HCT116 (cell line): ENCODE results near the gene TST. TPM values are rescaled to one million over a fixed set of nuclear protein-coding genes. Genes with fewer than 3 reads are reported as not detected.

Experiments used
- ATAC-seq: fragments of 200-7000 bp; cut with Tn5 transposase; 2 replicates; pipeline ENCODE4 v1.9.1; 2020; ENCODE audit warnings: mild to moderate bottlenecking, moderate library complexity
- BruUV-seq: library from RNA; stranded (reverse); fragments of 400-500 nt; replicated peaks from 2 replicates; lab custom pipeline; 2021; lab: Mats Ljungman, UMichigan
- CTCF ChIA-PET: fragments of 300-600 bp; sonication (Branson Sonifier 250); formaldehyde crosslinking; loops from one replicate; lab custom pipeline; 2021; ENCODE audit warnings: antibody characterized with exemption; lab: Charles Lee
- POLR2A ChIA-PET: fragments of 300-600, 350-600 bp; sonication (Branson Sonifier 250); formaldehyde crosslinking; loops from one replicate; lab custom pipeline; 2021; ENCODE audit warnings: antibody characterized with exemption; lab: Charles Lee
- RAD21 ChIA-PET, 2 experiments: fragments of 300-600 bp; sonication (Branson Sonifier 250); formaldehyde crosslinking; loops; one replicate each; lab custom pipeline; 2023; ENCODE audit warnings: low total read pairs in 2 of 2; ENCODE audit not compliant: uncharacterized antibody in 2 of 2, unreplicated experiment in 2 of 2, low non-redundant PET in 1 of 2; lab: Charles Lee
- DNase-seq: peaks from one replicate; pipeline ENCODE4 v3.0.0-alpha.2; 2010; ENCODE audit warnings: low read depth, low spot score
- H2AFZ ChIP-seq: fragments of 200-600 bp; shearing (Covaris generic), sonication (generic); 2 replicates; pipeline ENCODE4 v1.6.1; 2017; ENCODE audit warnings: low read depth, mixed run types, mixed read lengths, antibody characterized with exemption, low read length; ENCODE audit not compliant: poor library complexity, severe bottlenecking
- H3K27ac ChIP-seq: 2 replicates; pipeline ENCODE4 v1.5.1; 2012; ENCODE audit warnings: low read depth, low read length
- H3K27me3 ChIP-seq: fragments of 200-600 bp; sonication (generic); 2 replicates; pipeline ENCODE4 v1.6.1; 2016; ENCODE audit warnings: mixed run types, low read length, mixed read lengths; ENCODE audit not compliant: insufficient read depth
- H3K36me3 ChIP-seq, 2 experiments: fragments of 200-500 bp in 1 of 2; fragments of 200-600 bp in 1 of 2; sonication (Bioruptor generic) in 1 of 2; sonication (generic) in 1 of 2; 2 replicates each; pipeline versions ENCODE4 v1.5.1 to v1.6.1; 2014 to 2016; ENCODE audit warnings: low read length in 2 of 2, inconsistent platforms in 1 of 2, mixed read lengths in 1 of 2, mixed run types in 1 of 2; ENCODE audit not compliant: insufficient read depth in 2 of 2, control insufficient read depth in 1 of 2
- H3K4me1 ChIP-seq, 2 experiments: fragments of 200-600 bp in 1 of 2; sonication (generic) in 1 of 2; 2 replicates each; pipeline versions ENCODE4 v1.5.1 to v1.6.1; 2012 to 2017; ENCODE audit warnings: low read length in 2 of 2, inconsistent platforms in 1 of 2, mild to moderate bottlenecking in 1 of 2, mixed read lengths in 1 of 2, mixed run types in 1 of 2, moderate library complexity in 1 of 2; ENCODE audit not compliant: insufficient read depth in 2 of 2, control insufficient read depth in 1 of 2
- H3K4me2 ChIP-seq: fragments of 200-600 bp; sonication (generic); 2 replicates; pipeline ENCODE4 v1.6.1; 2017; ENCODE audit warnings: mixed run types, low read length, mixed read lengths
- H3K4me3 ChIP-seq, 2 experiments: fragments of 200-600 bp in 1 of 2; sonication (generic) in 1 of 2; replicated peaks in 1 of 2; 2 replicates each; pipeline ENCODE4 v1.5.1; 2011 to 2016; ENCODE audit warnings: low read length in 2 of 2, control low read depth in 1 of 2, low read depth in 1 of 2, mild to moderate bottlenecking in 1 of 2, mixed read lengths in 1 of 2, mixed run types in 1 of 2
- H3K79me2 ChIP-seq: fragments of 200-600 bp; sonication (generic); 2 replicates; pipeline ENCODE4 v1.6.1; 2017; ENCODE audit warnings: mild to moderate bottlenecking, mixed run types, low read length, moderate library complexity, mixed read lengths; ENCODE audit not compliant: insufficient read depth
- H3K9ac ChIP-seq: fragments of 200-600 bp; sonication (generic); 2 replicates; pipeline ENCODE4 v1.6.1; 2016; ENCODE audit warnings: low read length, mixed read lengths
- H3K9me2 ChIP-seq: fragments of 200-600 bp; sonication (generic), shearing (Covaris generic); 2 replicates; pipeline ENCODE4 v1.6.1; 2017; ENCODE audit warnings: mixed run types, mild to moderate bottlenecking, moderate library complexity; ENCODE audit not compliant: insufficient read depth
- H3K9me3 ChIP-seq, 2 experiments: fragments of 200-500 bp in 1 of 2; fragments of 200-600 bp in 1 of 2; sonication (Bioruptor generic) in 1 of 2; sonication (generic) in 1 of 2; 2 replicates each; pipeline ENCODE4 v1.6.1; 2014 to 2017; ENCODE audit warnings: low read length in 2 of 2, mixed read lengths in 2 of 2, inconsistent platforms in 1 of 2, low read depth in 1 of 2, mild to moderate bottlenecking in 1 of 2, mixed run types in 1 of 2, moderate library complexity in 1 of 2; ENCODE audit not compliant: control insufficient read depth in 1 of 2, insufficient read depth in 1 of 2
- H4K20me1 ChIP-seq: fragments of 200-600 bp; sonication (generic), shearing (Covaris generic); 2 replicates; pipeline ENCODE4 v1.6.1; 2017; ENCODE audit warnings: mixed run types, mild to moderate bottlenecking, moderate library complexity; ENCODE audit not compliant: insufficient read depth
- CBX3 ChIP-seq: IDR thresholded peaks from 2 replicates; pipeline ENCODE4 v1.6.1; 2012; ENCODE audit warnings: low read depth
- CEBPB ChIP-seq: IDR thresholded peaks from 2 replicates; pipeline ENCODE4 v1.6.1; 2012; ENCODE audit warnings: low read depth
- EGR1 ChIP-seq: IDR thresholded peaks from 2 replicates; pipeline ENCODE4 v1.6.1; 2012; ENCODE audit warnings: low read depth
- EZH2 ChIP-seq: fragments of 200-600 bp; sonication (generic); IDR thresholded peaks from 2 replicates; pipeline ENCODE4 v1.6.1; 2017; ENCODE audit warnings: antibody characterized with exemption, mixed run types
- EZH2phosphoT487 ChIP-seq: fragments of 200-600 bp; IDR thresholded peaks from 2 replicates; pipeline ENCODE4 v1.6.1; 2018; ENCODE audit warnings: antibody characterized with exemption, borderline replicate concordance
- FOSL1 ChIP-seq: IDR thresholded peaks from 2 replicates; pipeline ENCODE4 v1.6.1; 2012; ENCODE audit warnings: low read depth
- JUND ChIP-seq: IDR thresholded peaks from 2 replicates; pipeline ENCODE4 v1.6.1; 2012
- POLR2AphosphoS5 ChIP-seq: IDR thresholded peaks from 2 replicates; pipeline ENCODE4 v1.6.1; 2011; ENCODE audit warnings: mild to moderate bottlenecking, low read depth, low read length, moderate library complexity
- RAD21 ChIP-seq: IDR thresholded peaks from 2 replicates; pipeline ENCODE4 v1.6.1; 2012; ENCODE audit warnings: low read depth, mild to moderate bottlenecking
- SP1 ChIP-seq: IDR thresholded peaks from 2 replicates; pipeline ENCODE4 v1.6.1; 2012; ENCODE audit warnings: low read depth
- SRF ChIP-seq: IDR thresholded peaks from 2 replicates; pipeline ENCODE4 v1.6.1; 2012; ENCODE audit warnings: low read depth
- YY1 ChIP-seq: IDR thresholded peaks from 2 replicates; pipeline ENCODE4 v1.6.1; 2011; ENCODE audit warnings: low read length, low read depth, moderate library complexity, mild to moderate bottlenecking; ENCODE audit not compliant: insufficient replicate concordance; ENCODE audit errors: extremely low read depth
- intact Hi-C: fragments of 100-400 bp; cut with micrococcal nuclease; formaldehyde crosslinking; loops from 2 replicates; pipeline ENCODE4 v1.10.0; 2022
- total RNA-seq: library from RNA; stranded (reverse); gene quantifications from one replicate; pipeline ENCODE4 v1.2.1, GENCODE V29; 2021; ENCODE audit not compliant: unreplicated experiment
- TF ChIP-seq, protein P1 (sequence below): IDR thresholded peaks from 2 replicates; pipeline ENCODE4 v1.6.1; 2011; ENCODE audit warnings: mild to moderate bottlenecking, low read length, moderate library complexity; ENCODE audit not compliant: insufficient replicate concordance; ENCODE audit errors: extremely low read depth
- TF ChIP-seq, protein P2 (sequence below), 3 experiments: fragments of 200-600 bp in 1 of 3; sonication (generic) in 1 of 3; IDR thresholded peaks in 2 of 3; conservative IDR thresholded peaks in 1 of 3; 2 replicates each; pipeline ENCODE4 v1.5.1; 2012 to 2017; ENCODE audit warnings: low read depth in 2 of 3, low read length in 2 of 3, antibody characterized with exemption in 1 of 3, borderline replicate concordance in 1 of 3, control low read depth in 1 of 3, mild to moderate bottlenecking in 1 of 3, mixed read lengths in 1 of 3, mixed run types in 1 of 3, moderate library complexity in 1 of 3; ENCODE audit not compliant: insufficient read depth in 1 of 3
- TF ChIP-seq, protein P3 (sequence below): IDR thresholded peaks from 2 replicates; pipeline ENCODE4 v1.6.1; 2012
- TF ChIP-seq, protein P4 (sequence below): IDR thresholded peaks from 2 replicates; pipeline ENCODE4 v1.6.1; 2012

Gene TST
- total RNA-seq, 1 experiment from 2014 or later = 32.1 TPM

DNA sequence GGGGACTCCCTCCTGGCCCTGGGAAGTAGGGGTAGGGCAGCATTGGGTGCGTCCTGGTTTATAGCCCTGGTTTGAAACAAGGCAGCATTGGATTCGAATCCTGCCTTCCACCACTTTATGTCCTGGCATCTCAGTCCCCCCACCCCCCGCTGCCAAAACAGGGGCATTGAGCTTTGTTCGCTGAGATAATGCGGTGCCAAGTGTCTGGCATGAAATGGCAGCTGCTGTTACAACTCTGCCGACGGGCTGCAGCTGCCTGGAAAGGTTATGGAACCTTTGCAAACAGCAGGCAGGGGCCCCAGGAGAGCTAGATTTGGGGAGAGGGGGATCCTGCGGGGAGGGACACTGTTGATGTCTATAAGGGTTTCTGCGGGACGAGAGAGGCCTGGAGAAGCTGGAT lies 1.9 kb downstream of the TST start:
- Histone ChIP-seq H4K20me1 (no peaks in the 10 kb centered on the region), H3K27me3 (no peaks in the 10 kb centered on the region), H3K9ac (no peak overlapping the region), H3K36me3 (no peaks in the 10 kb centered on the region), H3K27ac (no peak overlapping the region), H3K4me3 (no peak overlapping the region), H2AFZ (no peak overlapping the region)
- ATAC-seq = no peak
- BruUV-seq = no TSS peak
- POLR2A ChIA-PET = no interaction called here
- TF ChIP-seq, protein P1, sequence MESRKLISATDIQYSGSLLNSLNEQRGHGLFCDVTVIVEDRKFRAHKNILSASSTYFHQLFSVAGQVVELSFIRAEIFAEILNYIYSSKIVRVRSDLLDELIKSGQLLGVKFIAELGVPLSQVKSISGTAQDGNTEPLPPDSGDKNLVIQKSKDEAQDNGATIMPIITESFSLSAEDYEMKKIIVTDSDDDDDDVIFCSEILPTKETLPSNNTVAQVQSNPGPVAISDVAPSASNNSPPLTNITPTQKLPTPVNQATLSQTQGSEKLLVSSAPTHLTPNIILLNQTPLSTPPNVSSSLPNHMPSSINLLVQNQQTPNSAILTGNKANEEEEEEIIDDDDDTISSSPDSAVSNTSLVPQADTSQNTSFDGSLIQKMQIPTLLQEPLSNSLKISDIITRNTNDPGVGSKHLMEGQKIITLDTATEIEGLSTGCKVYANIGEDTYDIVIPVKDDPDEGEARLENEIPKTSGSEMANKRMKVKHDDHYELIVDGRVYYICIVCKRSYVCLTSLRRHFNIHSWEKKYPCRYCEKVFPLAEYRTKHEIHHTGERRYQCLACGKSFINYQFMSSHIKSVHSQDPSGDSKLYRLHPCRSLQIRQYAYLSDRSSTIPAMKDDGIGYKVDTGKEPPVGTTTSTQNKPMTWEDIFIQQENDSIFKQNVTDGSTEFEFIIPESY = no peak
- TF ChIP-seq, protein P2, sequence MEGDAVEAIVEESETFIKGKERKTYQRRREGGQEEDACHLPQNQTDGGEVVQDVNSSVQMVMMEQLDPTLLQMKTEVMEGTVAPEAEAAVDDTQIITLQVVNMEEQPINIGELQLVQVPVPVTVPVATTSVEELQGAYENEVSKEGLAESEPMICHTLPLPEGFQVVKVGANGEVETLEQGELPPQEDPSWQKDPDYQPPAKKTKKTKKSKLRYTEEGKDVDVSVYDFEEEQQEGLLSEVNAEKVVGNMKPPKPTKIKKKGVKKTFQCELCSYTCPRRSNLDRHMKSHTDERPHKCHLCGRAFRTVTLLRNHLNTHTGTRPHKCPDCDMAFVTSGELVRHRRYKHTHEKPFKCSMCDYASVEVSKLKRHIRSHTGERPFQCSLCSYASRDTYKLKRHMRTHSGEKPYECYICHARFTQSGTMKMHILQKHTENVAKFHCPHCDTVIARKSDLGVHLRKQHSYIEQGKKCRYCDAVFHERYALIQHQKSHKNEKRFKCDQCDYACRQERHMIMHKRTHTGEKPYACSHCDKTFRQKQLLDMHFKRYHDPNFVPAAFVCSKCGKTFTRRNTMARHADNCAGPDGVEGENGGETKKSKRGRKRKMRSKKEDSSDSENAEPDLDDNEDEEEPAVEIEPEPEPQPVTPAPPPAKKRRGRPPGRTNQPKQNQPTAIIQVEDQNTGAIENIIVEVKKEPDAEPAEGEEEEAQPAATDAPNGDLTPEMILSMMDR (IDR thresholded peaks at IDR 0.05 in 2 of 3, conservative IDR thresholded peaks at IDR 0.05 in 1 of 3; ENCODE audit: borderline replicate concordance in 1 of 3, insufficient read depth in 1 of 3, low read depth in 2 of 3, low read length in 2 of 3) = no peak
- no peak for TF ChIP-seq RAD21
- TF ChIP-seq, protein P3, sequence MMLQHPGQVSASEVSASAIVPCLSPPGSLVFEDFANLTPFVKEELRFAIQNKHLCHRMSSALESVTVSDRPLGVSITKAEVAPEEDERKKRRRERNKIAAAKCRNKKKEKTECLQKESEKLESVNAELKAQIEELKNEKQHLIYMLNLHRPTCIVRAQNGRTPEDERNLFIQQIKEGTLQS = no peak
- TF ChIP-seq SRF = no peak
- no peak for TF ChIP-seq YY1
- no peak for TF ChIP-seq EZH2phosphoT487
- no peak for TF ChIP-seq FOSL1
- TF ChIP-seq EZH2 = no peak
- no peak for TF ChIP-seq CBX3
- TF ChIP-seq, protein P4, sequence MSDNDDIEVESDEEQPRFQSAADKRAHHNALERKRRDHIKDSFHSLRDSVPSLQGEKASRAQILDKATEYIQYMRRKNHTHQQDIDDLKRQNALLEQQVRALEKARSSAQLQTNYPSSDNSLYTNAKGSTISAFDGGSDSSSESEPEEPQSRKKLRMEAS = no peak
- TF ChIP-seq SP1 = no peak
- no peak for TF ChIP-seq EGR1
- TF ChIP-seq CEBPB = no peak
- TF ChIP-seq POLR2AphosphoS5 = no peak
- TF ChIP-seq JUND = no peak
- TF ChIP-seq, all 23 proteins: peak for 0
- Histone ChIP-seq H3K79me2 (peaks cover 8% of the 10 kb centered on the region; the same call in 1 of the 2 replicates), H3K4me2 (no peak overlapping the region), H3K4me1 (peaks cover 14 to 31% of the 10 kb centered on the region in 2 experiments; a peak in 3 of 4 replicates), H3K9me2 (no peaks in the 10 kb centered on the region), H3K9me3 (no peaks in the 10 kb centered on the region)
- ChIA-PET CTCF (interaction anchor here (2.0 kb wide), 1 partner anchor 19 kb away, joined by 4 read pairs; no protein-coding TSS in a partner anchor), RAD21 (no interaction called here)
- DNase-seq = no peak
- intact Hi-C loops = no loop called here
